ENCODE data around the gene PPP1R3F.
"Not testable (repeated sequence)": the region's sequence is repeated elsewhere in the genome, so short reads cannot be mapped to it uniquely, and the experiment has no call there.

The PPP1R3F gene

GRCh38 chrX:49331841-49332240 is 62.2 kb downstream of the PPP1R3F start:
- not testable (repeated sequence) for H3K4me1 ChIP-seq (ENCODE audit: control insufficient read depth, low read depth, low read length); H3K56ac ChIP-seq (ENCODE audit: low read length); H2BK5ac ChIP-seq (ENCODE audit: low read length); H3K36me3 ChIP-seq (ENCODE audit: control insufficient read depth, insufficient read depth, low read length); H3K23ac ChIP-seq (ENCODE audit: low read length); H3K79me2 ChIP-seq (ENCODE audit: control insufficient read depth, insufficient read depth, low read length); DNase-seq; H2BK15ac ChIP-seq (replicated peaks; ENCODE audit: low read depth); H3K4ac ChIP-seq (ENCODE audit: low read depth, low read length); H3K4me2 ChIP-seq (ENCODE audit: low read length); H3K18ac ChIP-seq (ENCODE audit: low read length); H3K27me3 ChIP-seq (ENCODE audit: insufficient read depth, low read length, poor library complexity); H2BK120ac ChIP-seq (ENCODE audit: low read depth, low read length); H3K79me1 ChIP-seq (ENCODE audit: low read length); H4K5ac ChIP-seq (ENCODE audit: low read length); H3K4me3 ChIP-seq (ENCODE audit: low read length); H3K9ac ChIP-seq (ENCODE audit: low read length); H4K8ac ChIP-seq (ENCODE audit: low read depth, low read length); H2AK5ac ChIP-seq (ENCODE audit: low read length); H3K27ac ChIP-seq (ENCODE audit: low read depth, low read length)
- WGBS (ENCODE audit: extremely low coverage, insufficient coverage, low lambda C conversion rate) = no CpG with 5 or more reads among the region's 26 CpGs

Measured in mesendoderm (in vitro differentiated cells).